Skin epidermis (tissue), 12 donors: Measurements from ENCODE around the gene CD180.
A peak's percentile ranks its signal among the peaks of the same experiment; 100 is the strongest.
"Not testable (repeated sequence)": the region's sequence is repeated elsewhere in the genome, so short reads cannot be mapped to it uniquely, and the experiment has no call there.

ENCODE experiments used
- H3K27ac ChIP-seq, 21 experiments: fragments of 200-600 bp; sonication (generic) in 11 of 21; one replicate each; pipeline ENCODE4 v1.5.0; 2020; ENCODE audit warnings: mild to moderate bottlenecking in 3 of 21, inconsistent platforms in 2 of 21, moderate library complexity in 2 of 21
- H3K4me3 ChIP-seq, 7 experiments: fragments of 200-600 bp; sonication (generic) in 2 of 7; one replicate each; pipeline ENCODE4 v1.5.0; 2020; ENCODE audit warnings: inconsistent platforms in 2 of 7, mild to moderate bottlenecking in 2 of 7, moderate library complexity in 1 of 7

CD180 gene

GRCh38 chr5:67192719-67193438 is 3.7 kb downstream of the CD180 start:
- Histone ChIP-seq H3K4me3 (no peak overlapping the region), H3K27ac (peak overlapping the region in 13 of 21 experiments; percentile 9 to 75 (median 51))

GRCh38 chr5:67190861-67191260 is 5.7 kb downstream of the CD180 start:
- Histone ChIP-seq H3K4me3 (no peak overlapping the region), H3K27ac (no peak overlapping the region)

- no peak overlapping the region for H3K27ac ChIP-seq
- no peak overlapping the region for H3K4me3 ChIP-seq
These were observed 6.2 kb downstream of the CD180 start for GRCh38 chr5:67190410-67190809.

DNA sequence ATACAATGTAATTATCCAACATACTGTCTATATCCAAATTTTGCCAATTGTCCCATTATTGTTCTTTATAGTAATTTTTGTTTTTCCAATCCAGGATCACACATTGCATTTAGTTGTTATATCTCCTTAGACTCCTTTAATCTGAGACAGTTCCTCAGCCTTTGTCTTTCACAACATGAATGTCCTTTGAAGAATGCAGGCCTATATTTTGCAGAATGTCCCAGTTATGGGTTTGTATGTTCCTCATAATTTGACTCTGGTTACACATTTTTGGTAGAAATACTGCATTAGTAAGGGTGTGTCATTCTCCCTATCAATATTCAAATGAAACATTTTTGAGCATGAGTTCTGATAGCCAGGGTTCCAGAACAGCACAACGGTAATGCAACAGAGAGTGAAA is 6.7 kb downstream of the CD180 start:
- no peak overlapping the region for H3K27ac ChIP-seq
- no peak overlapping the region for H3K4me3 ChIP-seq

DNA sequence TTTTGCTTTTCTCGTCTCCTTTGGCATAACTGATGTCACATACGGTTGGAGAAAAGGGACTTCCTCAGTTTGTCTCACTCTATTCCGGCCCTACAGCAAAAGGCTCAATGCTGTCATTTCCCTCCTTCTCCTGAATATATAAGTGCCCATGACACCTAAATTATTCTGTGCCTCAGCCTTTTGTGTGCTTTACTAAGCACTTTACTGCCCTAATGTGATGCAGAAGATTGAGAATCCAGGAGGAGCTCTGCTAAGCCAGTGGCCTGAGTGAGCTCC is 7.6 kb downstream of the CD180 start:
- Histone ChIP-seq H3K27ac (peak overlapping the region in 2 of 21 experiments; percentile 8 to 11), H3K4me3 (no peak overlapping the region)

DNA sequence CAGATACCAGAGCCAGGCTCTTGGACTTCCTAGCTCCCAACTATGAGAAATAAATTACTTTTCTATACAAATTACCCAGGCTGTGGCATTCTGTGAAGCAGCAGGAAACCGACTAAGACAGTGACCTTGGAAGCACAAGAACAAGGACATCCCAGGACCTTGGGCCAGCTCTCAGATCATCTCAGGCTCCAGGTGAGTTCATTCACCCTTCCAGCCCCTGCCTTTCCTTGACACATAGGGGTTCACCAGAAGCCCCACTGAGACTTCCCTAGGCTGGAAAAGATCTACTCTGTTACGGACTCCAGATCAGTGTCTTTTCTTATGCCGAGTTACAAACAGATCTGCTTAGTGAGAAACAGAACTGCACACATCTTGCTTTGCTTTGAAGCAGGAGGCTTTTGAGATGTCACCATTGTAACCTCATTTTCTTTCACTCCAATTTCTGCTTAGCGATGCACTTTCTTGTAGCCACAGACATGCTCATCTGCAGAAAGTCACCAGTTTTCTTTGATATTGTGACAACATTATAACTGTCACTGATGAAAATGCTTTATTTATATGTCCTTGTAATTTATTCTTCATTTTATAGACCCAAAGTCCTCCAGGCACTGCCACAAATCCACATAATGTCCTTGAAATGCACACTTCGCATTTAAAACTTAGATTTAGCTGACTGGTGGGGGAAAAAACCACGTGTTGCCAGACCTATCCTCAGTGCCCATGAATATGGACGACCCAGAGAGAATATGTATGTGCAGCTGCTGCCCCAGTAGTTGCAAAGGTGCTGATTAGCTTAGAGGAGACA is 8.1 kb downstream of the CD180 start:
- Histone ChIP-seq H3K27ac (peak overlapping the region in 8 of 21 experiments; percentile 26 to 60 (median 46)), H3K4me3 (no peak overlapping the region)

DNA sequence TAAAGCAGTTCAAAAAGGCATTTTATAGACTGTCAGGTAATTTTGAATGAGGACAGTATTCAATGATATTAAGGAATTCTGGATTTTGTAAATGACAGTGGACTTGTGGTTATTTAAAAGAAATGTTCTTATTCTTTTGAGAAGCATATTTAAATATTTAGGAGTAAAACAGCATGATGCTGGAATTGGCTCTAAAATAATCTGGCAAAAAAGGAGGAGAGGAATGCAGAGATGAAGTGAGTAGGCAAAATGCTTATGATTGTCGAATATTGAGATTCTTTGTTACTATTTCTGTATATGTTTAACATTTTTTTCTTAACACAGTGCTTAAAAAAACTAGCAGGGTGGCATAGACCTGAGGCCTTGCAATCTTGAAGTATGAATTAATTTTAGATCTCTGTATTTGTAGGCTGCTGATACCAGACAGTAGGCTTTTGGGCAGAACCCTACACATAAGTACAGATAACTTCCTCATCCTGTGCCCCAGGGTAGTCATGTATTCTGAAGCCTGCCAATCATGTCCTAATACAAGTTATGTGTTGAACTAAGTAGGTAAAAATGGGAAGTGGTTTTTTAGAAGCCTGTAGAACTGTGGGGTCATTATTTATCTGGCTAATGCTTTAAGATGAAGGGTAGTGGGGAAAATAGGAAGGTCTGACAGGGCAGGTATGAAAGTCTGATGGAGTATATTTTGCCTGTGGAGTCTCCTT is 9.4 kb downstream of the CD180 start:
- Histone ChIP-seq H3K27ac (peak overlapping the region in 3 of 21 experiments; percentile 4 to 51 (median 46)), H3K4me3 (no peak overlapping the region)

DNA sequence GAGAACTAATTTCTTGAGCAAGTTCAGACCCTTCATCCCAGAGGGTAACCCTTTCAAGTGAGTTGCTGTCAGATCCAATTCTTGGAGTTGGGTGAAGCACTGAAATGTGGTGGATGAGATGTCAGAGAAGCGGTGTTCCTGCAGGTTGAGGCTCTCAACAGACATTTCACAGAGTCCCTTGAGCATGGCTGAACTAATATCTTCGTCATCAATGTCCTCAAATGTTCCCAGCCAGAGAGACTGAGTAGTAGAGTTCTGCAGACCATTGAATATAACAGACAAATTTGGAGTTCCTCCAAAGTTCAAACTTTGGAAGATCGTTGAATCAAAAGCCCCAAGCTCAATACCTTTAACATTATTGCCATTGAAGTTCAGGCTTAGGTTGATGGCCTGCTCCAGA is 12.7 kb downstream of the CD180 start:
- H3K4me3 ChIP-seq: no peak overlapping the region
- no peak overlapping the region for H3K27ac ChIP-seq

GRCh38 chr5:67182301-67182790 is 14.3 kb downstream of the CD180 start:
- H3K27ac ChIP-seq: peak overlapping the region in 12 of 21 experiments; percentile 1 to 64 (median 50)
- H3K4me3 ChIP-seq: no peak overlapping the region

DNA sequence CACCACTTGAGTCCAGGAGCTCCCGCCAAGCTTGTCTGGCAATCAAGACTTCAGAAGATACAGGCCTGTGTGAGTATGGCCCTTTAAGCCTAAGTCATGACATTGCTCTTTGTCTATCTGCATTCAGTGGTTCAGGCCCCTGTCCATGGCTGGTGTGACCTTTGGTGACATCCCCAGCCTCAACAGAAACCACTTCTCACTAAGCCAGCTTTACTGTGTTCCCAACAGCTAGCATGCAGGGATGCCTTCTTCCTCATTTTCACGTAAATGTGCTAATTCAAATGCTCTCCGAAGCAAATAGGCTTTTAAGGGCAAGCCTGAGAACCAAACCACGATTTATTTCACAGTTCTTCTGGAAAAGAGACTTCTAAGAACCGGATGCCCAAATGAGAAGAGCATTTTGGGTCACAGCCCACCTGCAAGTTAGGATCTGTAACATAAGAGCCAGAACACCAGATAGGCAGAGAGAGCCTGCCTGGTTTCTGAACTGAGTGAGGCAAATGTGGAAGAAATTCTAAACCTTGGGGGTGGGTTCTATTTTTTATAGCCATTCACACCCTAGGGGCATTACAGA is 14.9 kb downstream of the CD180 start:
- no peak overlapping the region for H3K4me3 ChIP-seq
- peak overlapping the region in 11 of 21 experiments; percentile 1 to 64 (median 51) for H3K27ac ChIP-seq

GRCh38 chr5:67179697-67180361 is 16.8 kb downstream of the CD180 start:
- no peak overlapping the region for H3K4me3 ChIP-seq
- no peak overlapping the region for H3K27ac ChIP-seq

DNA sequence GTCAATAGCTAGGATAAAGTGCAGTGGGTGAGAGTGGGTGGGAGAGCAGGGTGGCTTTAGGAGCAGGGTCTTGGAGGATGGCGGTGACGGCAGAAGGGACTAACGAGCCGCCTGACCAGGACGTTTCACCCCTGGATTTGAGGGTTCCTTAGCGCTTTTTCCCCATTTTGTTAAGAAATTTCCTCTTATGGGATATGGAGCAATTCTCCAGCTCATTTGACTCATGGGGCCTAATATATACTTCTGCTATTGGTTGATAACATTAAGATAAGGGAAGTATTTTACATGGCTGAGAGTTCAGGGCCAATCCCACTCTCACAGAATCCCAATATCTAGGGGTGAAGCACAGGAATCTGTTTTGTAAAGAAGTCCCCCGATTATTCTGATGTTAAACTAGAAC is 17.6 kb downstream of the CD180 start:
- H3K4me3 ChIP-seq: no peak overlapping the region
- no peak overlapping the region for H3K27ac ChIP-seq

GRCh38 chr5:67178085-67178484 is 18.5 kb downstream of the CD180 start:
- Histone ChIP-seq H3K4me3 (no peak overlapping the region), H3K27ac (no peak overlapping the region)

DNA sequence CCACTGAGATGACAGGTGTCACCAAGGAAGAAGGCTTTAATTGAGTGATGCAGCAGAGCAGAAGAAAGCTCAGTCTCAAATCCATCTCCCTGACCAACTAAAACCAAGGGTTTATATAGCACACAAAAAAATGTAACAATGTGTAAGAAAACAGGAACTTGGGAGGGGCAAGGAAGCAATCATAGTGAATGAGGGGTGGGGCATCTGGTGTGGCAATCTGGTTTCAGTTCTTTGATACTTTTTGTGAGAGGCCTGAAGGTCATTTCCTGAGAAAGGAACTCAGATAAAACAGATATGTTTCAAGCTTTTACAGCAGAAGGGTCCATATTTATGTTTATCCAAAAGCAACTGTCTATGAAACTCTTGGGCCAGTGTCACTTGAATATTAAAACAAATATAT is 19.7 kb downstream of the CD180 start:
- Histone ChIP-seq H3K4me3 (no peak overlapping the region), H3K27ac (no peak overlapping the region)

GRCh38 chr5:67173959-67174358 is 22.6 kb downstream of the CD180 start:
- Histone ChIP-seq H3K4me3 (no peak overlapping the region), H3K27ac (no peak overlapping the region)

DNA sequence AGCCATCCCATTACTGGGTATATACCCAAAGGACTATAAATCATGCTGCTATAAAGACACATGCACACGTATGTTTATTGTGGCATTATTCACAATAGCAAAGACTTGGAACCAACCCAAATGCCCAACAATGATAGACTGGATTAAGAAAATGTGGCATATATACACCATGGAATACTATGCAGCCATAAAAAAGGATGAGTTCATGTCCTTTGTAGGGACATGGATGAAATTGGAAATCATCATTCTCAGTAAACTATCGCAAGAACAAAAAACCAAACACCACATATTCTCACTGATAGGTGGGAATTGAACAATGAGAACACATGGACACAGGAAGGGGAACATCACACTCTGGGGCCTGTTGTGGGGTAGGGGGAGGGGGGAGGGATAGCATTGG is 23.2 kb downstream of the CD180 start:
- H3K4me3 ChIP-seq, H3K27ac ChIP-seq: not testable (repeated sequence)

DNA sequence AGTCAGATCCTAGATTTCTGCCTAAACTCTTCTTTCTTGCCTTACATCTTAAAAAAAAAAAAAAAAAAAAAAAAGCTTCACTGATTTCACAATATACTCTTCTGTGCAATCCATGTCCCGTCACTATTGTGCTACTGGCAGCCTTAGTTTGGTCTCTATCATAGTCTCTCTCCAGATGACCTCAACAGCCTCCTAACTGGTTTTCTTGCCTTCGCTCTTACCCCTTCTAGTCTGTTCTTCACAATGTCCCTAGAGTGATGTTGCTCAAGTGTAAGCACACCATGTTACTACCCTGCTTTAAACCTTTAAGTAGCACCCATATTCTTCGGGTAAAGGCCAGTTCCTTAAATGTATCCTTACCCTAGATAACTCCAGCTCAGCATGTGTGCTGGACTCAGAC is 25.8 kb downstream of the CD180 start:
- Histone ChIP-seq H3K4me3 (no peak overlapping the region), H3K27ac (no peak overlapping the region)

GRCh38 chr5:67168069-67168468 is 28.5 kb downstream of the CD180 start:
- peak overlapping the region in 3 of 21 experiments; percentile 40 to 99 (median 85) for H3K27ac ChIP-seq
- H3K4me3 ChIP-seq: no peak overlapping the region

GRCh38 chr5:67166460-67167285 is 29.9 kb downstream of the CD180 start:
- H3K4me3 ChIP-seq: peak overlapping the region; percentile 4 to 36 (median 17)
- H3K27ac ChIP-seq: peak overlapping the region in 20 of 21 experiments; percentile 73 to 99 (median 86)
